Measurements from ENCODE around the gene PIK3C2G.

Gene PIK3C2G

GRCh38 chr12:18546399-18546798, 285.1 kb downstream of the PIK3C2G start:
- no peak overlapping the region for H3K27ac ChIP-seq (ENCODE audit: low read length)
- ATAC-seq (ENCODE audit: insufficient read depth, low read depth) (no peak), DNase-seq (no peak)
- no peaks in the 10 kb centered on the region for H3K79me2 ChIP-seq (ENCODE audit: insufficient read depth, low read length)
- H3K4me1 ChIP-seq (ENCODE audit: insufficient read depth, low read length) = no peaks in the 10 kb centered on the region
- H3K27me3 ChIP-seq (ENCODE audit: insufficient read depth, low read length, poor library complexity) = peaks cover 4% of the 10 kb centered on the region
- no peak overlapping the region for H3K4me3 ChIP-seq (ENCODE audit: low read depth in 1 of 2, low read length in 2 of 2)
- no peaks in the 10 kb centered on the region; the same call in 1 of the 2 replicates for H4K20me1 ChIP-seq (ENCODE audit: insufficient read depth, low read length)
- H3K9ac ChIP-seq (ENCODE audit: low read depth, low read length) = no peak overlapping the region
- H3K4me2 ChIP-seq (ENCODE audit: insufficient read depth, low read length) = no peak overlapping the region
- H3K36me3 ChIP-seq (ENCODE audit: insufficient read depth, low read length) = no peaks in the 10 kb centered on the region
- H2AFZ ChIP-seq (ENCODE audit: low read depth, low read length) = no peak overlapping the region
- TF ChIP-seq EZH2 (IDR thresholded peaks at IDR 0.05; ENCODE audit: borderline replicate concordance, low read depth, low read length, severe bottlenecking) = no peak
- no peak for TF ChIP-seq CTCF (IDR thresholded peaks at IDR 0.05; ENCODE audit: borderline replicate concordance, extremely low read depth, low read length, poor library complexity, severe bottlenecking)
- H3K9me3 ChIP-seq (ENCODE audit: insufficient read depth, low read length, severe bottlenecking) = no peaks in the 10 kb centered on the region

GRCh38 chr12:18549598-18549997, 288.3 kb downstream of the PIK3C2G start:
- TF ChIP-seq CTCF (IDR thresholded peaks at IDR 0.05; ENCODE audit: borderline replicate concordance, extremely low read depth, low read length, poor library complexity, severe bottlenecking) (no peak), EZH2 (IDR thresholded peaks at IDR 0.05; ENCODE audit: borderline replicate concordance, low read depth, low read length, severe bottlenecking) (no peak)
- no peak for ATAC-seq (ENCODE audit: insufficient read depth, low read depth)

GRCh38 chr12:18551106-18551505, 289.8 kb downstream of the PIK3C2G start:
- H3K9ac ChIP-seq (ENCODE audit: low read depth, low read length) = no peak overlapping the region
- no peak overlapping the region for H2AFZ ChIP-seq (ENCODE audit: low read depth, low read length)
- no peaks in the 10 kb centered on the region for H4K20me1 ChIP-seq (ENCODE audit: insufficient read depth, low read length)
- H3K27me3 ChIP-seq (ENCODE audit: insufficient read depth, low read length, poor library complexity) = no peaks in the 10 kb centered on the region
- DNase-seq (no peak), ATAC-seq (ENCODE audit: insufficient read depth, low read depth) (no peak)
- H3K9me3 ChIP-seq (ENCODE audit: insufficient read depth, low read length, severe bottlenecking) = no peaks in the 10 kb centered on the region
- H3K27ac ChIP-seq (ENCODE audit: low read length) = no peak overlapping the region
- no peaks in the 10 kb centered on the region for H3K4me1 ChIP-seq (ENCODE audit: insufficient read depth, low read length)
- H3K79me2 ChIP-seq (ENCODE audit: insufficient read depth, low read length) = no peaks in the 10 kb centered on the region
- H3K4me3 ChIP-seq (ENCODE audit: low read depth in 1 of 2, low read length in 2 of 2) = no peak overlapping the region
- H3K36me3 ChIP-seq (ENCODE audit: insufficient read depth, low read length) = no peaks in the 10 kb centered on the region
- H3K4me2 ChIP-seq (ENCODE audit: insufficient read depth, low read length) = no peak overlapping the region
- TF ChIP-seq CTCF (IDR thresholded peaks at IDR 0.05; ENCODE audit: borderline replicate concordance, extremely low read depth, low read length, poor library complexity, severe bottlenecking) (no peak), EZH2 (IDR thresholded peaks at IDR 0.05; ENCODE audit: borderline replicate concordance, low read depth, low read length, severe bottlenecking) (no peak)

More at GRCh38 chr12:18549598-18549997, 288.3 kb downstream of the PIK3C2G start:
- no peak overlapping the region for H2AFZ ChIP-seq (ENCODE audit: low read depth, low read length)
- no peaks in the 10 kb centered on the region for H4K20me1 ChIP-seq (ENCODE audit: insufficient read depth, low read length)
- H3K4me2 ChIP-seq (ENCODE audit: insufficient read depth, low read length) = no peak overlapping the region
- no peak overlapping the region for H3K9ac ChIP-seq (ENCODE audit: low read depth, low read length)
- no peak overlapping the region for H3K4me3 ChIP-seq (ENCODE audit: low read depth in 1 of 2, low read length in 2 of 2)
- H3K79me2 ChIP-seq (ENCODE audit: insufficient read depth, low read length) = no peaks in the 10 kb centered on the region
- no peaks in the 10 kb centered on the region for H3K27me3 ChIP-seq (ENCODE audit: insufficient read depth, low read length, poor library complexity)
- H3K4me1 ChIP-seq (ENCODE audit: insufficient read depth, low read length) = no peaks in the 10 kb centered on the region
- DNase-seq = no peak
- no peaks in the 10 kb centered on the region for H3K36me3 ChIP-seq (ENCODE audit: insufficient read depth, low read length)
- no peaks in the 10 kb centered on the region for H3K9me3 ChIP-seq (ENCODE audit: insufficient read depth, low read length, severe bottlenecking)
- H3K27ac ChIP-seq (ENCODE audit: low read length) = no peak overlapping the region

DNA sequence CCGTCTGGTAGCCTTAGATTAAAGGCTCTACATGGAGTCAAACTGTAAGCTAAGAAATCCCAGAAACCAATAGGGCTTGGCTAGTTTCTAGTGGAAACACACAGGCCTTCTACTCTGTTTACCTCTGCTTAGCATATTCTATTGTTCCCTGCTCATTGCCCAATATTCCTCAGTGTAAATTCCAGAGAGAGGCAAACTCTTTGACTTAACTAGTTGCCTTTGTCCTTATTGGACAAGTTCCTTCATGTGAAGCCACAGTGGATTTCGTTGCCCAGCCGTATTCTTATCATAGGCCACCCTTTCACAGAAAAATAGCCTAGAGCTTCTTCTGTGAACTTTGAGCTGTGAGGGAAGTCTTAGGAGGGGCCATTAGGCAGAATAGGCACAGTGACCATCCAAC, 290.4 kb downstream of the PIK3C2G start:
- no peak for TF ChIP-seq EZH2 (IDR thresholded peaks at IDR 0.05; ENCODE audit: borderline replicate concordance, low read depth, low read length, severe bottlenecking)
- TF ChIP-seq CTCF (IDR thresholded peaks at IDR 0.05; ENCODE audit: borderline replicate concordance, extremely low read depth, low read length, poor library complexity, severe bottlenecking) = no peak
- DNase-seq (no peak), ATAC-seq (ENCODE audit: insufficient read depth, low read depth) (no peak)
- H3K9ac ChIP-seq (ENCODE audit: low read depth, low read length) = no peak overlapping the region
- H3K79me2 ChIP-seq (ENCODE audit: insufficient read depth, low read length) = no peaks in the 10 kb centered on the region
- H3K4me3 ChIP-seq (ENCODE audit: low read depth in 1 of 2, low read length in 2 of 2) = no peak overlapping the region
- H2AFZ ChIP-seq (ENCODE audit: low read depth, low read length) = no peak overlapping the region
- H3K9me3 ChIP-seq (ENCODE audit: insufficient read depth, low read length, severe bottlenecking) = no peaks in the 10 kb centered on the region
- no peaks in the 10 kb centered on the region for H3K27me3 ChIP-seq (ENCODE audit: insufficient read depth, low read length, poor library complexity)
- H4K20me1 ChIP-seq (ENCODE audit: insufficient read depth, low read length) = no peaks in the 10 kb centered on the region
- no peaks in the 10 kb centered on the region for H3K36me3 ChIP-seq (ENCODE audit: insufficient read depth, low read length)
- no peak overlapping the region for H3K4me2 ChIP-seq (ENCODE audit: insufficient read depth, low read length)
- no peaks in the 10 kb centered on the region for H3K4me1 ChIP-seq (ENCODE audit: insufficient read depth, low read length)
- H3K27ac ChIP-seq (ENCODE audit: low read length) = no peak overlapping the region

Data from DND-41 (cell line).